C4-2B (cell line): ENCODE results near the gene EPHB3.

Source experiments
- ZFX ChIP-seq: fragments of 450-650 bp; IDR thresholded peaks from 2 replicates; pipeline ENCODE4 v1.6.1; 2017
- TF ChIP-seq, protein P1 (sequence below): fragments of 450-650 bp; conservative IDR thresholded peaks from 2 replicates; pipeline ENCODE4 v1.5.1; 2017; ENCODE audit warnings: mild to moderate bottlenecking

DNA sequence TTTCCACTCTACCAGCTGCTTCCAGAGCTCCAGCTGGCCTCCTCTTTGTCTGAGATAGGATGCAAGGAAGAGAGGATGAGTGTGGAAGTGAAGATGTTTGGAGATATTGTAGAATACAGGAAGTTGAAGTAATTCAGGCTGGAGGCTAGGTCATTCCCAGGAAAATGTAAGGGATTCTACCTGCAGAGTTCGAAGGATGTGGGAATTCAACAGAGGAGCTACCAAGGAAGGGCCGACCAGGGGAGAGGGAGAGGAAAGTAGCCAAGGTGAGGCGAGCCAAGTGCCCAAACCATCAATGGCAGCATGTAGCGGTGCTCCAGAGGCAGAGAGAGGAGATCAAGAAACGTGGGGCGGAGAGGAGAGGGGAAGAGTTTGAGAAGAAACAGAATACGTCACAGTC lies 49.0 kb upstream of the EPHB3 start:
- TF ChIP-seq, protein P1, sequence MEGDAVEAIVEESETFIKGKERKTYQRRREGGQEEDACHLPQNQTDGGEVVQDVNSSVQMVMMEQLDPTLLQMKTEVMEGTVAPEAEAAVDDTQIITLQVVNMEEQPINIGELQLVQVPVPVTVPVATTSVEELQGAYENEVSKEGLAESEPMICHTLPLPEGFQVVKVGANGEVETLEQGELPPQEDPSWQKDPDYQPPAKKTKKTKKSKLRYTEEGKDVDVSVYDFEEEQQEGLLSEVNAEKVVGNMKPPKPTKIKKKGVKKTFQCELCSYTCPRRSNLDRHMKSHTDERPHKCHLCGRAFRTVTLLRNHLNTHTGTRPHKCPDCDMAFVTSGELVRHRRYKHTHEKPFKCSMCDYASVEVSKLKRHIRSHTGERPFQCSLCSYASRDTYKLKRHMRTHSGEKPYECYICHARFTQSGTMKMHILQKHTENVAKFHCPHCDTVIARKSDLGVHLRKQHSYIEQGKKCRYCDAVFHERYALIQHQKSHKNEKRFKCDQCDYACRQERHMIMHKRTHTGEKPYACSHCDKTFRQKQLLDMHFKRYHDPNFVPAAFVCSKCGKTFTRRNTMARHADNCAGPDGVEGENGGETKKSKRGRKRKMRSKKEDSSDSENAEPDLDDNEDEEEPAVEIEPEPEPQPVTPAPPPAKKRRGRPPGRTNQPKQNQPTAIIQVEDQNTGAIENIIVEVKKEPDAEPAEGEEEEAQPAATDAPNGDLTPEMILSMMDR: no peak
- TF ChIP-seq ZFX: no peak
